ENCODE data around the gene APOA4. TPM values are rescaled to one million over a fixed set of nuclear protein-coding genes. Genes with fewer than 3 reads are reported as not detected.

Gene APOA4
- total RNA-seq, 1 experiment from 2014 or later = not detected

- Histone ChIP-seq H3K79me2 (ENCODE audit: insufficient read depth, low read length) (no peaks in the 10 kb centered on the region), H2AFZ (ENCODE audit: low read depth, low read length, poor library complexity, severe bottlenecking) (no peak overlapping the region), H3K9ac (ENCODE audit: low read length) (no peak overlapping the region), H3K4me1 (ENCODE audit: control insufficient read depth in 1 of 2, insufficient read depth in 2 of 2, low read length in 2 of 2) (no peaks in the 10 kb centered on the region), H4K20me1 (ENCODE audit: insufficient read depth) (no peaks in the 10 kb centered on the region), H3K4me3 (replicated peaks in 1 of 2; ENCODE audit: low read depth in 1 of 2, low read length in 2 of 2) (no peak overlapping the region), H3K9me2 (ENCODE audit: insufficient read depth) (no peaks in the 10 kb centered on the region), H3K4me2 (ENCODE audit: low read length) (no peak overlapping the region), H3K36me3 (ENCODE audit: control insufficient read depth in 1 of 2, insufficient read depth in 2 of 2, low read length in 2 of 2) (peaks cover 0 to 8% of the 10 kb centered on the region in 2 experiments; a peak in 1 of 4 replicates), H3K27me3 (ENCODE audit: insufficient read depth, low read length) (no peaks in the 10 kb centered on the region), H3K27ac (ENCODE audit: low read depth, low read length) (no peak overlapping the region), H3K9me3 (ENCODE audit: control insufficient read depth in 1 of 2, insufficient read depth in 1 of 2, low read depth in 1 of 2, low read length in 2 of 2) (no peaks in the 10 kb centered on the region)
- TF ChIP-seq SRF (IDR thresholded peaks at IDR 0.05; ENCODE audit: low read depth) (no peak), CEBPB (IDR thresholded peaks at IDR 0.05; ENCODE audit: low read depth) (no peak), ELF1 (IDR thresholded peaks at IDR 0.05; ENCODE audit: borderline replicate concordance, low read depth) (no peak), POLR2A (IDR thresholded peaks at IDR 0.05; ENCODE audit: borderline replicate concordance, extremely low read depth, insufficient read depth, insufficient read length) (no peak), POLR2AphosphoS5 (IDR thresholded peaks at IDR 0.05; ENCODE audit: low read depth, low read length) (no peak), MAX (IDR thresholded peaks at IDR 0.05) (no peak), ZNF274 (IDR thresholded peaks at IDR 0.05; ENCODE audit: low read depth, low read length) (no peak), CBX3 (IDR thresholded peaks at IDR 0.05; ENCODE audit: low read depth) (no peak), RAD21 (IDR thresholded peaks at IDR 0.05; ENCODE audit: low read depth) (no peak), YY1 (IDR thresholded peaks at IDR 0.05; ENCODE audit: extremely low read depth, insufficient replicate concordance, low read depth, low read length) (no peak), ATF3 (IDR thresholded peaks at IDR 0.05) (no peak), FOSL1 (IDR thresholded peaks at IDR 0.05; ENCODE audit: low read depth) (no peak), JUND (IDR thresholded peaks at IDR 0.05) (no peak), CTCF (IDR thresholded peaks at IDR 0.05 in 2 of 3, conservative IDR thresholded peaks at IDR 0.05 in 1 of 3; ENCODE audit: borderline replicate concordance in 1 of 3, insufficient read depth in 1 of 3, low read depth in 2 of 3, low read length in 2 of 3) (no peak), EGR1 (IDR thresholded peaks at IDR 0.05; ENCODE audit: low read depth) (no peak)
- intact Hi-C loops (cut with micrococcal nuclease) = no loop called here
- no TSS peak for BruUV-seq (replicated peaks)
- ATAC-seq = no peak
- RAD21 ChIA-PET (ENCODE audit: low non-redundant PET in 1 of 2, low total read pairs in 2 of 2, uncharacterized antibody in 2 of 2, unreplicated experiment in 2 of 2) = no interaction called here
- POLR2A ChIA-PET = no interaction called here
- no peak for DNase-seq (ENCODE audit: low read depth, low spot score)
- CTCF ChIA-PET = no interaction called here
These were observed 39.8 kb upstream of the APOA4 start for GRCh38 chr11:116862951-116863350.
